ENCODE measurements around the gene DHRS3. TPM values are rescaled to one million over a fixed set of nuclear protein-coding genes. Genes with fewer than 3 reads are reported as not detected.

Gene DHRS3
- total RNA-seq, 1 donor from 2014 or later = 214 TPM

DNA sequence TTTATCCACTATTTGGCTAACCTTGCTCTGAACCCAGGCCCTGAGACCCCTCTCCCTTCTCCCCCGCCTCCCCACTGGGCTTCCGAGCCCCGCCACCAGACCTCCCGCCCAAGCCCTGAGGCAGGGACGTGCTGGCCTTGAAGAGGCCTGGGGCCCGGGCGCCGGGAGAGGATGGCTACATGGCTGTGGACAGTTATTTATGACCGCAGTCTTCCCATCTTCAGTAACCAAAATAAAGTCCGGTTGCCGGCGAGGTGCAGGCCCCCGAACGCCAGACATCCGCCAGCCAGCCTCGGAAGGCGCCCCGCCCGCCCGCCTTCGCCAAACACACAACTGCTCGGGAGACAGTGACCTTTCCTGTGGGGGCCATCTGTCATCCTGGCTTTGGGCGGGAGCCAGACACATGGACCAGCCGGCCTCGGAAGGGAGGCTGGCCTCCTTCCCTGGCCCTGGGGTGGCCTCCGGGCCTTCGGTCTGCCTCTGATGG, 69.0 kb downstream of the DHRS3 start:
- H3K27ac Mint-ChIP-seq = no peak overlapping the region
- H3K4me3 Mint-ChIP-seq (ENCODE audit: low read depth) = no peak overlapping the region
- peaks cover 15% of the 10 kb centered on the region for H3K4me1 Mint-ChIP-seq (ENCODE audit: low read depth)
- DNase-seq (ENCODE audit: low spot score, unreplicated experiment) = no peak
- no peaks in the 10 kb centered on the region for H3K9me3 Mint-ChIP-seq (ENCODE audit: low read depth)
- H3K36me3 Mint-ChIP-seq (ENCODE audit: insufficient read depth) = no peaks in the 10 kb centered on the region
- TF ChIP-seq, protein P1, sequence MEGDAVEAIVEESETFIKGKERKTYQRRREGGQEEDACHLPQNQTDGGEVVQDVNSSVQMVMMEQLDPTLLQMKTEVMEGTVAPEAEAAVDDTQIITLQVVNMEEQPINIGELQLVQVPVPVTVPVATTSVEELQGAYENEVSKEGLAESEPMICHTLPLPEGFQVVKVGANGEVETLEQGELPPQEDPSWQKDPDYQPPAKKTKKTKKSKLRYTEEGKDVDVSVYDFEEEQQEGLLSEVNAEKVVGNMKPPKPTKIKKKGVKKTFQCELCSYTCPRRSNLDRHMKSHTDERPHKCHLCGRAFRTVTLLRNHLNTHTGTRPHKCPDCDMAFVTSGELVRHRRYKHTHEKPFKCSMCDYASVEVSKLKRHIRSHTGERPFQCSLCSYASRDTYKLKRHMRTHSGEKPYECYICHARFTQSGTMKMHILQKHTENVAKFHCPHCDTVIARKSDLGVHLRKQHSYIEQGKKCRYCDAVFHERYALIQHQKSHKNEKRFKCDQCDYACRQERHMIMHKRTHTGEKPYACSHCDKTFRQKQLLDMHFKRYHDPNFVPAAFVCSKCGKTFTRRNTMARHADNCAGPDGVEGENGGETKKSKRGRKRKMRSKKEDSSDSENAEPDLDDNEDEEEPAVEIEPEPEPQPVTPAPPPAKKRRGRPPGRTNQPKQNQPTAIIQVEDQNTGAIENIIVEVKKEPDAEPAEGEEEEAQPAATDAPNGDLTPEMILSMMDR (IDR thresholded peaks at IDR 0.05; ENCODE audit: unreplicated experiment) = no peak
- peaks cover 8% of the 10 kb centered on the region for H3K27me3 Mint-ChIP-seq

DNA sequence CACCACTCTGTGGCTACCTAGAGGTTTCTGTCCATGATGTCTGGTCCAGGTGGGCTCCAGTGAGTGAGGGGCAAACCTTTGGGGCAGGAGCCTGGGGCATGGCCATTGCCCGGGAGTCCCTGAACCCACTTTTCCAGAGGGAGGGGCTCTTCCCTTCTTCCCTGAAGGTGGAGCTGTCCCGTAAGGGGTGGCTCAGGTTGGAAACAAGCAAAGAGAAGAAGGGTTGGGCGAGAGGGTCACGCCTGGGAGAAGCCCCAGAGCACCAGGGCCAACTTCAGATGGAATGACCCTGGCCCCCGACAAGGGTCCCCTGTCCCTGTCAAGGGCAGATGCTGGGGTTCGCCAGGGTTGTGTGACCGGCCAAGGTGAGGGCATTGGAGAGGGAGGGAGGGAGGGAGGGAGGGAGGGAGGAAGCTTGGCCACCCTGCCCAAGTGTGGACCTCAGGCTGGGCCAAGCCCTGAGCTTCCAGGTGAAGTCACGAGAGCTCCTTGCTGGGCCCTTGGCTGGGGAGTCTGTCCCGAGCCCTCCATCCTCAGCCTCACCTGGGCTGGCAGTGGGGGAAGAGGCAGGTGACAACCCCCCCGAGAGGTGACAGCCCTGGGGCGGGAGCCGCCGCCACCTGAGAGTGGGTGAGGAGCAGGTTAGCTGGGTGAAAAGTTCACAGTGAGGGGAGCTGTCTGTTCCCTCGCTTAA, 69.6 kb downstream of the DHRS3 start:
- no peak overlapping the region for H3K4me3 Mint-ChIP-seq (ENCODE audit: low read depth)
- DNase-seq (ENCODE audit: low spot score, unreplicated experiment) = no peak
- TF ChIP-seq, protein P1 (IDR thresholded peaks at IDR 0.05; ENCODE audit: unreplicated experiment) = no peak
- H3K9me3 Mint-ChIP-seq (ENCODE audit: low read depth) = no peaks in the 10 kb centered on the region
- peaks cover 15% of the 10 kb centered on the region for H3K4me1 Mint-ChIP-seq (ENCODE audit: low read depth)
- H3K36me3 Mint-ChIP-seq (ENCODE audit: insufficient read depth) = no peaks in the 10 kb centered on the region
- no peak overlapping the region for H3K27ac Mint-ChIP-seq
- H3K27me3 Mint-ChIP-seq = peaks cover 8% of the 10 kb centered on the region

DNA sequence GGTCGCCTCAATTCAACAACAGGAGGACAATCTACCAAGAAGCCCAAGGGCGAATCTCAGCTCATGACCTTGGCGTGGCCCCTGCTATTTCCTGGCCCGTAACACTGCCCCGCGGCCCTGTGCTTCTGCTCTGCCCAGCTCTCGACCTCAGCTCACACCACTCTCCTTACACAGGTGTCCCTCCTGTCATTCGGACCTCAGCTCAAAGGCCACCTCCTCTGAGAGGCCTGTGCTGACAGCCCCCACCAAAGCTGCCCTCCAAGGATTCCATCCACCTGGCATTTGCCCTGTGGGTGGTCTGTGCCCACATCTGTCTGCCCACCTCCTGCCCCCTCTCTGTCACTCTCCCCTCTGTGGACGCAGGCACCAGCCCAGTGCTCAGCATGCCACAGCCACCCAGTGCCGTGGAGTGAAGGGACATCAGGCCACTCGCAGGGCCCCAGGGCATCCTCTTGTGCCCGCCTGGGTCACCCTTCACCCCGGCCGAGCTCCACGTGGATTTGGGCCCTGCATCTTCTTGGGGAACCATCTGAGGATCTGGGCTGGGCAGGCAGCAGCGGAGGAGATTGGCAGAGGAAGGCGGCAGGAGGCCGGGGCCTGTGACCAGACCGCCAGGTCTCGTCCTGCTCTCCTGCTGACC, 70.3 kb downstream of the DHRS3 start:
- H3K36me3 Mint-ChIP-seq (ENCODE audit: insufficient read depth) = no peaks in the 10 kb centered on the region
- H3K27me3 Mint-ChIP-seq = peaks cover 3% of the 10 kb centered on the region
- no peak overlapping the region for H3K4me3 Mint-ChIP-seq (ENCODE audit: low read depth)
- H3K4me1 Mint-ChIP-seq (ENCODE audit: low read depth) = peaks cover 9% of the 10 kb centered on the region
- no peak overlapping the region for H3K27ac Mint-ChIP-seq
- DNase-seq (ENCODE audit: low spot score, unreplicated experiment) = no peak
- H3K9me3 Mint-ChIP-seq (ENCODE audit: low read depth) = no peaks in the 10 kb centered on the region
- TF ChIP-seq, protein P1 (IDR thresholded peaks at IDR 0.05; ENCODE audit: unreplicated experiment) = no peak

DNA sequence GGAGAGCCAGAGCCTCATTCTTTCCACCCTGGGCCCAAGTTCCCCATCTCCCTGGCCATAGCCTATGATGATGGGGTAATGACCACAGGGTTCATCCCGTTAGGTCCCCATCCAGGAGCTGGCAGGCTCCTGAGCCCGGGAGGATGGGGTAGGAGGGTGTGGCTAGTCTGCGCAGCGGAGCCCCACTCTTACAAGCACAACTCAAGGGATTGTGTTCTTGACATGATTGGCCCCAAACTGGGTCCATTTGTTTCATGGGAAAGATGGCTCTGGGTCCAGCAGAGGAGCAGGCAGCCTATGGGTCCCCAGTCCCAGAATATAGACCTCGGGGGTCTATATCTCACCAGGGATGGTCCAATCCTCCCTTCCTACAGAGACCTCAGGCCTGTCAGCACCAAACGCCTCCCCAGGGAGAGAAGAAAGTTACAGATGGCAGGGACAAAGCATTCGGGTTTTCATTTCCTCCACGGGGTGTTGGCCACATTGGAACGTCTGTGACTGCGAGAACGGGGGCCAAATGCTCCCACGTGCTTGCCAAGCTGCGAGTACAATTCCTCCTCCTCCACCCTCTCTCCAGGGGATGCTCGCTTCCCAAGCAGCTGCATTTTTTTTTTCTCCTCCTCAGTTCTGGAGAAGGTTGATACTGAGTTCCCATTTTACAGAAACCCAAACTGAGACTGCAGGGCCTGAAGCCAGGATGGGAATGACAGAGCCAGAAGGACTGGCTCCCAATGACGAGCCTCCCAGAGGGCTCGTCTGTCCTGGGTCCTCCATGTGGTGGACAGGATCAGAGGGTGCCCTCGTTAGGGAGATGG, 71.0 kb downstream of the DHRS3 start:
- peaks cover 12% of the 10 kb centered on the region for H3K4me1 Mint-ChIP-seq (ENCODE audit: low read depth)
- no peak overlapping the region for H3K4me3 Mint-ChIP-seq (ENCODE audit: low read depth)
- H3K36me3 Mint-ChIP-seq (ENCODE audit: insufficient read depth) = no peaks in the 10 kb centered on the region
- no peaks in the 10 kb centered on the region for H3K9me3 Mint-ChIP-seq (ENCODE audit: low read depth)
- H3K27ac Mint-ChIP-seq = no peak overlapping the region
- TF ChIP-seq, protein P1 (IDR thresholded peaks at IDR 0.05; ENCODE audit: unreplicated experiment) = no peak
- peaks cover 6% of the 10 kb centered on the region for H3K27me3 Mint-ChIP-seq
- DNase-seq (ENCODE audit: low spot score, unreplicated experiment) = no peak

DNA sequence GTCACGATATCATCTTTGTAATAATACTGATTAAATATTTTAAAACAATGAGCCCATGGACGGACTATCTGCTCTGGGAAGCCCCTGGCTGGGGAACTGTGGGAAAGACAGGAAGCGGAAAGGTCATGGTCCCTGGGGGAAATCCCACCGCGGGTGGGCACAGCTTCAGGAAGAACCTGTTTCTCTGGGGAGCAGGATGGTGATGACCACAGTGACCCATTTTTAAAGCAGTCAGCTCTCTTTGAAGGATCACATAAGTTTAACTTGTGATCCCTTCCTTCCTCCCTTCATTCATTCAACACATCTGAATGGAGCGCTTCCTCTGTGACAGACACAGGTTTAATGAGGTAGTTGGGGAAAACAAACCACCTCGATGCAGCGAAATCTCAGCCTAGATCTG, 73.0 kb downstream of the DHRS3 start:
- TF ChIP-seq, protein P1 (IDR thresholded peaks at IDR 0.05; ENCODE audit: unreplicated experiment) = no peak
- Mint-ChIP-seq H3K9me3 (ENCODE audit: low read depth) (no peaks in the 10 kb centered on the region), H3K4me1 (ENCODE audit: low read depth) (peaks cover 19% of the 10 kb centered on the region), H3K27ac (no peak overlapping the region), H3K27me3 (peaks cover 7% of the 10 kb centered on the region), H3K4me3 (ENCODE audit: low read depth) (no peak overlapping the region), H3K36me3 (ENCODE audit: insufficient read depth) (no peaks in the 10 kb centered on the region)
- no peak for DNase-seq (ENCODE audit: low spot score, unreplicated experiment)

Data from progenitor cell of endocrine pancreas (in vitro differentiated cells).